ENCODE measurements around the gene SUGCT. TPM values are rescaled to one million over a fixed set of nuclear protein-coding genes. Genes with fewer than 3 reads are reported as not detected.

The SUGCT gene
- total RNA-seq, 1 experiment from 2014 or later, result not detected

- DNase-seq (ENCODE audit: low spot score), result no peak
Observed at GRCh38 chr7:40324914-40325313, 190.1 kb downstream of the SUGCT start.

- no peak for DNase-seq (ENCODE audit: low spot score)
Observed at GRCh38 chr7:40327113-40327512, 192.3 kb downstream of the SUGCT start.

GRCh38 chr7:40327873-40328272 is 193.1 kb downstream of the SUGCT start:
- no peak for DNase-seq (ENCODE audit: low spot score)

GRCh38 chr7:40329601-40330153 is 194.9 kb downstream of the SUGCT start:
- peak; percentile 72 for DNase-seq (ENCODE audit: low spot score)

GRCh38 chr7:40330408-40330807 is 195.6 kb downstream of the SUGCT start:
- DNase-seq (ENCODE audit: low spot score), result no peak

GRCh38 chr7:40331915-40332314 is 197.1 kb downstream of the SUGCT start:
- no peak for DNase-seq (ENCODE audit: low spot score)

GRCh38 chr7:40332516-40332915 is 197.7 kb downstream of the SUGCT start:
- no peak for DNase-seq (ENCODE audit: low spot score)

GRCh38 chr7:40341836-40342235 is 207.0 kb downstream of the SUGCT start:
- no peak for DNase-seq (ENCODE audit: low spot score)

GRCh38 chr7:40346554-40346953 is 211.7 kb downstream of the SUGCT start:
- no peak for DNase-seq (ENCODE audit: low spot score)

GRCh38 chr7:40348126-40348728 is 213.4 kb downstream of the SUGCT start:
- DNase-seq (ENCODE audit: low spot score), result no peak

GRCh38 chr7:40350100-40350499 is 215.3 kb downstream of the SUGCT start:
- DNase-seq (ENCODE audit: low spot score), result no peak

GRCh38 chr7:40354711-40355110 is 219.9 kb downstream of the SUGCT start:
- no peak for DNase-seq (ENCODE audit: low spot score)

- no peak for DNase-seq (ENCODE audit: low spot score)
Observed at GRCh38 chr7:40356312-40356711, 221.5 kb downstream of the SUGCT start.

GRCh38 chr7:40356871-40357709 is 222.3 kb downstream of the SUGCT start:
- DNase-seq (ENCODE audit: low spot score), result no peak

- DNase-seq (ENCODE audit: low spot score), result no peak
Observed at GRCh38 chr7:40369641-40370277, 235.0 kb downstream of the SUGCT start.

GRCh38 chr7:40371806-40372440 is 237.1 kb downstream of the SUGCT start:
- DNase-seq (ENCODE audit: low spot score), result no peak

GRCh38 chr7:40374575-40374974 is 239.8 kb downstream of the SUGCT start:
- DNase-seq (ENCODE audit: low spot score), result no peak

- no peak for DNase-seq (ENCODE audit: low spot score)
Observed at GRCh38 chr7:40380111-40380510, 245.3 kb downstream of the SUGCT start.

GRCh38 chr7:40382145-40382544 is 247.3 kb downstream of the SUGCT start:
- DNase-seq (ENCODE audit: low spot score), result no peak

GRCh38 chr7:40393660-40394059 is 258.9 kb downstream of the SUGCT start:
- DNase-seq (ENCODE audit: low spot score), result no peak

- DNase-seq (ENCODE audit: low spot score), result no peak
Observed at GRCh38 chr7:40394400-40394799, 259.6 kb downstream of the SUGCT start.

- DNase-seq (ENCODE audit: low spot score), result no peak
Observed at GRCh38 chr7:40400525-40400924, 265.7 kb downstream of the SUGCT start.

All from HT-29 (cell line).